T-helper 17 cell (primary cell): ENCODE data around the gene PI3. TPM values are rescaled to one million over a fixed set of nuclear protein-coding genes. Genes with fewer than 3 reads are reported as not detected.
"Not testable (repeated sequence)": the region's sequence is repeated elsewhere in the genome, so short reads cannot be mapped to it uniquely, and the experiment has no call there.

Source experiments
- ATAC-seq: fragments of 150-1000 bp; cut with Tn5 transposase; 2 replicates; pipeline ENCODE4 v1.10.0; 2021; ENCODE audit warnings: mild to moderate bottlenecking, moderate library complexity
- DNase-seq, 3 donors: peaks; one replicate each; pipeline versions ENCODE4 v3.0.0 to v3.0.0-alpha.2; 2020 to 2021
- H3K9me3 ChIP-seq: one replicate; pipeline ENCODE4 v1.7.0; 2013; ENCODE audit warnings: low read length, mild to moderate bottlenecking; ENCODE audit not compliant: control insufficient read depth, poor library complexity, severe bottlenecking
- H3K27ac Mint-ChIP-seq: one replicate; pipeline ENCODE4 v1.8.0; 2022; ENCODE audit warnings: mild to moderate bottlenecking, moderate library complexity, mixed read lengths
- H3K27me3 Mint-ChIP-seq: one replicate; pipeline ENCODE4 v1.8.0; 2022; ENCODE audit warnings: mixed read lengths
- H3K36me3 Mint-ChIP-seq: one replicate; pipeline ENCODE4 v1.8.0; 2022; ENCODE audit warnings: low read depth, mixed read lengths
- H3K4me1 Mint-ChIP-seq: one replicate; pipeline ENCODE4 v1.8.0; 2022; ENCODE audit warnings: mild to moderate bottlenecking, mixed read lengths
- H3K4me3 Mint-ChIP-seq: one replicate; pipeline ENCODE4 v1.8.0; 2022; ENCODE audit warnings: mild to moderate bottlenecking, moderate library complexity, mixed read lengths
- total RNA-seq, 4 donors: library from RNA in 2 of 4; stranded (reverse) in 2 of 4; gene quantifications; one replicate each; pipeline ENCODE4 v1.2.3 and lab custom pipeline; 2022 to 2026

PI3 gene
- total RNA-seq = not detected
- total RNA-seq (lab: John Stamatoyannopoulos, UW) = 0 reads per million in 2 donors

GRCh38 chr20:45174434-45175364, at the start of gene PI3:
Gene PI3 (plus strand): TSS chr20:45174902. CDS start chr20:45174923, 21 bp downstream.
- H3K27me3 Mint-ChIP-seq = peaks cover 39% of the 10 kb centered on the region
- H3K9me3 ChIP-seq = no peaks in the 10 kb centered on the region
- no peaks in the 10 kb centered on the region for H3K4me1 Mint-ChIP-seq
- no peak for ATAC-seq
- no peak within 1 kb of the TSS for H3K4me3 Mint-ChIP-seq
- no peak for DNase-seq
- H3K36me3 Mint-ChIP-seq = no peaks in the 10 kb centered on the region
- no peak within 1 kb of the TSS for H3K27ac Mint-ChIP-seq

- no peaks in the 10 kb centered on the region for H3K9me3 ChIP-seq
- H3K4me3 Mint-ChIP-seq = no peak overlapping the region
- DNase-seq = no peak
- H3K4me1 Mint-ChIP-seq = no peaks in the 10 kb centered on the region
- H3K36me3 Mint-ChIP-seq = peaks cover 4% of the 10 kb centered on the region
- H3K27ac Mint-ChIP-seq = no peak overlapping the region
- H3K27me3 Mint-ChIP-seq = peaks cover 74% of the 10 kb centered on the region
- ATAC-seq = no peak
Observed at GRCh38 chr20:45128099-45128498, 46.6 kb upstream of the PI3 start.

GRCh38 chr20:45136911-45137310, 37.8 kb upstream of the PI3 start:
- no peak for ATAC-seq
- Mint-ChIP-seq H3K4me3 (no peak overlapping the region), H3K27me3 (peaks cover 31% of the 10 kb centered on the region), H3K27ac (no peak overlapping the region), H3K4me1 (no peaks in the 10 kb centered on the region), H3K36me3 (peaks cover 4% of the 10 kb centered on the region)
- H3K9me3 ChIP-seq = no peaks in the 10 kb centered on the region
- no peak for DNase-seq

- no peaks in the 10 kb centered on the region for H3K4me1 Mint-ChIP-seq
- ATAC-seq (no peak), DNase-seq (peak in 1 of 3 donors; percentile 38)
- H3K4me3 Mint-ChIP-seq = no peak overlapping the region
- H3K27me3 Mint-ChIP-seq = peaks cover 17% of the 10 kb centered on the region
- H3K36me3 Mint-ChIP-seq = peaks cover 4% of the 10 kb centered on the region
- no peak overlapping the region for H3K27ac Mint-ChIP-seq
- no peaks in the 10 kb centered on the region for H3K9me3 ChIP-seq
Observed at GRCh38 chr20:45138561-45139300, 36.0 kb upstream of the PI3 start.

- not testable (repeated sequence) for DNase-seq, H3K4me1 Mint-ChIP-seq, ATAC-seq, H3K4me3 Mint-ChIP-seq, H3K9me3 ChIP-seq, H3K27ac Mint-ChIP-seq, H3K36me3 Mint-ChIP-seq
- peaks cover 13% of the 10 kb centered on the region for H3K27me3 Mint-ChIP-seq
Observed at GRCh38 chr20:45139733-45140375, 34.8 kb upstream of the PI3 start.

GRCh38 chr20:45140836-45141235, 33.9 kb upstream of the PI3 start:
- H3K27ac Mint-ChIP-seq = no peak overlapping the region
- H3K9me3 ChIP-seq = no peaks in the 10 kb centered on the region
- DNase-seq (no peak), ATAC-seq (no peak)
- H3K4me1 Mint-ChIP-seq = no peaks in the 10 kb centered on the region
- H3K4me3 Mint-ChIP-seq = no peak overlapping the region
- H3K27me3 Mint-ChIP-seq = peaks cover 13% of the 10 kb centered on the region
- H3K36me3 Mint-ChIP-seq = no peaks in the 10 kb centered on the region

GRCh38 chr20:45149062-45149461, 25.6 kb upstream of the PI3 start:
- DNase-seq = no peak
- Mint-ChIP-seq H3K27me3 (peaks cover 66% of the 10 kb centered on the region), H3K36me3 (peaks cover 2% of the 10 kb centered on the region), H3K4me1 (no peaks in the 10 kb centered on the region), H3K4me3 (no peak overlapping the region), H3K27ac (no peak overlapping the region)
- H3K9me3 ChIP-seq = no peaks in the 10 kb centered on the region
- no peak for ATAC-seq

- Mint-ChIP-seq H3K27me3 (peaks cover 66% of the 10 kb centered on the region), H3K36me3 (peaks cover 6% of the 10 kb centered on the region), H3K27ac (no peak overlapping the region), H3K4me1 (no peaks in the 10 kb centered on the region), H3K4me3 (no peak overlapping the region)
- ATAC-seq (no peak), DNase-seq (no peak)
- peaks cover under 1% of the 10 kb centered on the region for H3K9me3 ChIP-seq
Observed at GRCh38 chr20:45152405-45152804, 22.3 kb upstream of the PI3 start.

- ATAC-seq (no peak), DNase-seq (no peak)
- H3K36me3 Mint-ChIP-seq = peaks cover 6% of the 10 kb centered on the region
- H3K4me1 Mint-ChIP-seq = no peaks in the 10 kb centered on the region
- no peak overlapping the region for H3K27ac Mint-ChIP-seq
- H3K4me3 Mint-ChIP-seq = no peak overlapping the region
- H3K9me3 ChIP-seq = peaks cover 3% of the 10 kb centered on the region
- peaks cover 66% of the 10 kb centered on the region for H3K27me3 Mint-ChIP-seq
Observed at GRCh38 chr20:45153147-45153546, 21.6 kb upstream of the PI3 start.

GRCh38 chr20:45153752-45154151, 20.9 kb upstream of the PI3 start:
- DNase-seq (no peak), ATAC-seq (peak; percentile 32)
- H3K27ac Mint-ChIP-seq = no peak overlapping the region
- no peak overlapping the region for H3K4me3 Mint-ChIP-seq
- peaks cover 3% of the 10 kb centered on the region for H3K9me3 ChIP-seq
- H3K4me1 Mint-ChIP-seq = no peaks in the 10 kb centered on the region
- H3K27me3 Mint-ChIP-seq = peaks cover 60% of the 10 kb centered on the region
- peaks cover 6% of the 10 kb centered on the region for H3K36me3 Mint-ChIP-seq

- Mint-ChIP-seq H3K36me3 (peaks cover 5% of the 10 kb centered on the region), H3K4me1 (no peaks in the 10 kb centered on the region), H3K27me3 (peaks cover 56% of the 10 kb centered on the region), H3K4me3 (no peak overlapping the region), H3K27ac (no peak overlapping the region)
- ATAC-seq (no peak), DNase-seq (no peak)
- peaks cover 3% of the 10 kb centered on the region for H3K9me3 ChIP-seq
Observed at GRCh38 chr20:45154183-45154582, 20.5 kb upstream of the PI3 start.

GRCh38 chr20:45154794-45155193, 19.9 kb upstream of the PI3 start:
- DNase-seq, H3K27ac Mint-ChIP-seq, H3K36me3 Mint-ChIP-seq, H3K4me3 Mint-ChIP-seq, H3K4me1 Mint-ChIP-seq, H3K9me3 ChIP-seq, ATAC-seq: not testable (repeated sequence)
- H3K27me3 Mint-ChIP-seq = peaks cover 49% of the 10 kb centered on the region

- no peak for ATAC-seq
- no peak for DNase-seq
- Mint-ChIP-seq H3K36me3 (peaks cover 4% of the 10 kb centered on the region), H3K27ac (no peak overlapping the region), H3K27me3 (peaks cover 41% of the 10 kb centered on the region), H3K4me1 (no peaks in the 10 kb centered on the region), H3K4me3 (no peak overlapping the region)
- peaks cover 3% of the 10 kb centered on the region for H3K9me3 ChIP-seq
Observed at GRCh38 chr20:45156713-45157112, 18.0 kb upstream of the PI3 start.
